Loucy (cell line): ENCODE measurements around the gene SLC12A5.
"Not testable (repeated sequence)": the region's sequence is repeated elsewhere in the genome, so short reads cannot be mapped to it uniquely, and the experiment has no call there.

Experiments used
- EZH2phosphoT487 ChIP-seq: fragments of 200-600 bp; IDR thresholded peaks from 2 replicates; pipeline ENCODE4 v1.6.1; 2018; ENCODE audit warnings: antibody characterized with exemption, mild to moderate bottlenecking, moderate library complexity, borderline replicate concordance
- TF ChIP-seq, protein P1 (sequence below): fragments of 200-600 bp; sonication (generic); conservative IDR thresholded peaks from 2 replicates; pipeline ENCODE4 v1.5.1; 2014; ENCODE audit warnings: mild to moderate bottlenecking, antibody characterized with exemption, low read length

DNA sequence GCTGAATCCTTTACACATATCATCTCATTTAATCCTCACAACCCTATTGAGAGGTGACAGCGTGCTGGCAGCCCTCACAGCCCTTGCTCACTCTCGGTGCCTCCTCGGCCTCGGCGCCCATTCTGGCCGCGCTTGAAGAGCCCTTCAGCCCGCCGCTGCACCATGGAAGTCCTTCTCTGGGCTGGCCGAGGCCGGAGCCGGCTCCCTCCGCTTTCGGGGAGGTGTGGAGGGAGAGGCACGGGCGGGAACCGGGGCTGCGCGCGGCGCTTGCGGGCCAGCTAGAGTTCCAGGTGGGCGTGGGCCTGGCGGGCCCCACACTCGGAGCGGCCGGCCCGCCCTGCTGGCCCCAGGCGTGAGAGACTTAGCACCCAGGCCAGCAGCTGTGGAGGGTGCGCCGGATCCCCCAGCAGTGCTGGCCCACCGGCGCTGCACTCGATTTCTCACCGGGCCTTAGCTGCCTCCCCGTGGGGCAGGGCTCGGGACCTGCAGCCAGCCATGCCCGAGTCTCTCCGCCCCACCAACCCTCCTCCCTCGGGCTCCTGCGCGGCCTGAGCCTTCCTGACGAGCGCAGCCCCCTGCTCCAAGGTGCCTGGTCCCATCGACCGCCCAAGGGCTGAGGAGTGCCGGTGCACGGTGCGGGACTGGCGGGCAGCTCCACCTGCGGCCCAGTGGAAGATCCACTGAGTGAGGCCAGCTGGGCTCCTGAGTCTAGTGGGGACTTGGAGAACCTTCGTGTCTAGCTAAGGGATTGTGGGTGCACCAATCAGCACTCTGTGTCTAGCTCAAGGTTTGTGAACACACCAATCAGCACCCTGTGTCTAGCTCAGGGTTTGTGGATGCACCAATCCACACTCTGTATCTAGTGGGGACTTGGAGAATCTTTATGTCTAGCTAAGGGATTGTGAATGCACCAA lies 62.9 kb downstream of the SLC12A5 start:
- TF ChIP-seq, protein P1, sequence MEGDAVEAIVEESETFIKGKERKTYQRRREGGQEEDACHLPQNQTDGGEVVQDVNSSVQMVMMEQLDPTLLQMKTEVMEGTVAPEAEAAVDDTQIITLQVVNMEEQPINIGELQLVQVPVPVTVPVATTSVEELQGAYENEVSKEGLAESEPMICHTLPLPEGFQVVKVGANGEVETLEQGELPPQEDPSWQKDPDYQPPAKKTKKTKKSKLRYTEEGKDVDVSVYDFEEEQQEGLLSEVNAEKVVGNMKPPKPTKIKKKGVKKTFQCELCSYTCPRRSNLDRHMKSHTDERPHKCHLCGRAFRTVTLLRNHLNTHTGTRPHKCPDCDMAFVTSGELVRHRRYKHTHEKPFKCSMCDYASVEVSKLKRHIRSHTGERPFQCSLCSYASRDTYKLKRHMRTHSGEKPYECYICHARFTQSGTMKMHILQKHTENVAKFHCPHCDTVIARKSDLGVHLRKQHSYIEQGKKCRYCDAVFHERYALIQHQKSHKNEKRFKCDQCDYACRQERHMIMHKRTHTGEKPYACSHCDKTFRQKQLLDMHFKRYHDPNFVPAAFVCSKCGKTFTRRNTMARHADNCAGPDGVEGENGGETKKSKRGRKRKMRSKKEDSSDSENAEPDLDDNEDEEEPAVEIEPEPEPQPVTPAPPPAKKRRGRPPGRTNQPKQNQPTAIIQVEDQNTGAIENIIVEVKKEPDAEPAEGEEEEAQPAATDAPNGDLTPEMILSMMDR, result not testable (repeated sequence)
- TF ChIP-seq EZH2phosphoT487, result not testable (repeated sequence)
